Thymus (tissue), 11 donors: ENCODE data around the gene TTLL1. TPM values are rescaled to one million over a fixed set of nuclear protein-coding genes. Genes with fewer than 3 reads are reported as not detected.

Experiments
- DNase-seq, 9 donors: peaks; one replicate each; pipeline ENCODE4 v3.0.0-alpha.2; 2013; ENCODE audit warnings: low spot score in 9 of 9, low read depth in 6 of 9, missing footprints in 1 of 9
- H3K27ac ChIP-seq, 2 donors: one replicate each; pipeline ENCODE4 v1.5.1; 2013; ENCODE audit warnings: control low read depth in 1 of 2, low read depth in 1 of 2, low read length in 1 of 2, mild to moderate bottlenecking in 1 of 2, moderate library complexity in 1 of 2
- H3K27me3 ChIP-seq, 2 donors: one replicate each; pipeline ENCODE4 v1.5.1; 2013; ENCODE audit warnings: low read length in 1 of 2; ENCODE audit not compliant: control insufficient read depth in 2 of 2, insufficient read depth in 1 of 2
- H3K36me3 ChIP-seq, 2 donors: one replicate each; pipeline ENCODE4 v1.5.1; 2013; ENCODE audit warnings: low read length in 1 of 2, mild to moderate bottlenecking in 1 of 2, moderate library complexity in 1 of 2; ENCODE audit not compliant: control insufficient read depth in 2 of 2, insufficient read depth in 2 of 2
- H3K4me1 ChIP-seq, 2 donors: one replicate each; pipeline ENCODE4 v1.5.1; 2013; ENCODE audit warnings: low read length in 2 of 2; ENCODE audit not compliant: control insufficient read depth in 2 of 2, insufficient read depth in 2 of 2
- H3K4me3 ChIP-seq, 2 donors: one replicate each; pipeline ENCODE4 v1.5.1; 2013; ENCODE audit warnings: low read length in 2 of 2, control low read depth in 1 of 2, mild to moderate bottlenecking in 1 of 2
- H3K9me3 ChIP-seq, 2 donors: one replicate each; pipeline ENCODE4 v1.5.1; 2013; ENCODE audit warnings: low read length in 1 of 2, mild to moderate bottlenecking in 1 of 2; ENCODE audit not compliant: control insufficient read depth in 2 of 2, insufficient read depth in 1 of 2
- WGBS: extraction: QIAGEN DNeasy Blood & Tissue Kit; methylation state at CpG from one replicate; pipeline ENCODE4 v1.1.7; 2013; 5-methylcytosine and 5-hydroxymethylcytosine counted together
- polyA plus RNA-seq: library from polyadenylated mRNA; stranded (reverse); fragments of 200-250 nt; gene quantifications from one replicate; pipeline ENCODE4 v1.2.3, GENCODE V29; 2013
- total RNA-seq: library from RNA; stranded (reverse); fragments of 120-200 nt; gene quantifications from one replicate; pipeline ENCODE4 v1.2.4, GENCODE V29; 2013
- donor health status: healthy.

Gene TTLL1
- total and polyA plus RNA-seq, 2 donors = 8.4 to 10.2 TPM

GRCh38 chr22:42991010-42991651, 98.1 kb downstream of the TTLL1 start:
- no peak for DNase-seq
- no peaks in the 10 kb centered on the region for H3K27me3 ChIP-seq
- H3K27ac ChIP-seq = no peak overlapping the region
- no peaks in the 10 kb centered on the region for H3K36me3 ChIP-seq
- peaks cover 0 to 11% of the 10 kb centered on the region in 2 donors for H3K4me1 ChIP-seq
- no peaks in the 10 kb centered on the region for H3K9me3 ChIP-seq
- no peak overlapping the region for H3K4me3 ChIP-seq
- WGBS = 75% methylated on average over 5 of the region's 5 CpGs

- Histone ChIP-seq H3K9me3 (no peaks in the 10 kb centered on the region), H3K27ac (no peak overlapping the region), H3K4me3 (no peak overlapping the region), H3K4me1 (peaks cover 0 to 11% of the 10 kb centered on the region in 2 donors), H3K27me3 (no peaks in the 10 kb centered on the region), H3K36me3 (peaks cover 0 to under 1% of the 10 kb centered on the region in 2 donors)
- WGBS = 81% methylated on average over 9 of the region's 9 CpGs
- DNase-seq = no peak
Observed at GRCh38 chr22:42990131-42990838, 98.9 kb downstream of the TTLL1 start.

Other genes with a start within 250 kb of the TTLL1 start
- 29.9 TPM for gene ARFGAP3, start 232.1 kb downstream of the TTLL1 start, total RNA-seq
- 40.0 TPM for gene ARFGAP3, start 232.1 kb downstream of the TTLL1 start, polyA plus RNA-seq
- gene PACSIN2, start 74.2 kb downstream of the TTLL1 start, total RNA-seq = 27.0 TPM
- gene PACSIN2, start 74.2 kb downstream of the TTLL1 start, polyA plus RNA-seq = 36.0 TPM
- gene BIK, start 21.4 kb upstream of the TTLL1 start, total RNA-seq = 6.8 TPM
- 5.5 TPM for gene BIK, start 21.4 kb upstream of the TTLL1 start, polyA plus RNA-seq
- gene MCAT, start 54.0 kb upstream of the TTLL1 start, total RNA-seq = 11.7 TPM
- 12.3 TPM for gene MCAT, start 54.0 kb upstream of the TTLL1 start, polyA plus RNA-seq
- gene TSPO, start 62.2 kb upstream of the TTLL1 start, total RNA-seq = 32.0 TPM
- gene TSPO, start 62.2 kb upstream of the TTLL1 start, polyA plus RNA-seq = 93.2 TPM
- 14.4 TPM for gene TTLL12, start 97.7 kb upstream of the TTLL1 start, total RNA-seq
- 16.1 TPM for gene TTLL12, start 97.7 kb upstream of the TTLL1 start, polyA plus RNA-seq